Brain pericyte (primary cell): ENCODE data around the gene ITGB5.
A peak's percentile ranks its signal among the peaks of the same experiment; 100 is the strongest.

Source experiments
- DNase-seq: peaks from one replicate; pipeline ENCODE4 v3.0.0-alpha.2; 2012; ENCODE audit warnings: low read depth, low spot score

ITGB5 gene

GRCh38 chr3:124773351-124774326 is 113.5 kb downstream of the ITGB5 start:
- DNase-seq: no peak

- DNase-seq: no peak
Observed at GRCh38 chr3:124772081-124772831, 114.9 kb downstream of the ITGB5 start.

GRCh38 chr3:124771083-124771445 is 116.1 kb downstream of the ITGB5 start:
- no peak for DNase-seq

GRCh38 chr3:124770336-124771082 is 116.7 kb downstream of the ITGB5 start:
- DNase-seq: no peak

GRCh38 chr3:124769462-124769861 is 117.7 kb downstream of the ITGB5 start:
- DNase-seq: no peak

- no peak for DNase-seq
Observed at GRCh38 chr3:124768812-124769211, 118.4 kb downstream of the ITGB5 start.

GRCh38 chr3:124767691-124768090 is 119.5 kb downstream of the ITGB5 start:
- no peak for DNase-seq

- no peak for DNase-seq
Observed at GRCh38 chr3:124767264-124767663, 119.9 kb downstream of the ITGB5 start.

- no peak for DNase-seq
Observed at GRCh38 chr3:124766113-124767095, 120.8 kb downstream of the ITGB5 start.

GRCh38 chr3:124765197-124765840 is 121.8 kb downstream of the ITGB5 start:
- no peak for DNase-seq

- DNase-seq: no peak
Observed at GRCh38 chr3:124764746-124765145, 122.4 kb downstream of the ITGB5 start.

GRCh38 chr3:124763644-124764358 is 123.4 kb downstream of the ITGB5 start:
- no peak for DNase-seq

GRCh38 chr3:124763206-124763605 is 124.0 kb downstream of the ITGB5 start:
- DNase-seq: no peak

GRCh38 chr3:124762661-124763011 is 124.5 kb downstream of the ITGB5 start:
- no peak for DNase-seq

- DNase-seq: no peak
Observed at GRCh38 chr3:124761935-124762660, 125.1 kb downstream of the ITGB5 start.

- peak; percentile 42 for DNase-seq
Observed at GRCh38 chr3:124761250-124761796, 125.8 kb downstream of the ITGB5 start.

GRCh38 chr3:124760601-124761000 is 126.6 kb downstream of the ITGB5 start:
- DNase-seq: no peak

GRCh38 chr3:124759666-124760401 is 127.3 kb downstream of the ITGB5 start:
- DNase-seq: no peak
